ENCODE data around the gene TLE3.

The TLE3 gene

DNA sequence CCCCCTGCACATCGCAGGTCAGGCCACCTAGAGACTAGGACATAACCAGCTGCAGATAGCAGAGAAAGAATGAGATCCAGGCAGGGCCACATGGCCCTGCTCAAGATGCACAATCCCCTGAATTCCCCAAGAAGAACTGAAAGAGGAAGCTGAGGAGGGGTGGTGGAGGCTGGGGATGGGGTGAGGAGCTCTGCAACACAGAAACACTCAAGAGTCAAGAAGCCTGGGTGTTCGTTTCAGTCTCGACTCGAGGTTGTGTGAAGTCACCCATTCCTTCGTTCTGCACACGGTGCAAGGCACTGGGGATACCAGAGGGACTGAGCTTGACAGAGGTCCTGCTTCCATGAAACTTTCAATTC, 62.0 kb downstream of the TLE3 start:
- TF ChIP-seq, protein P1, sequence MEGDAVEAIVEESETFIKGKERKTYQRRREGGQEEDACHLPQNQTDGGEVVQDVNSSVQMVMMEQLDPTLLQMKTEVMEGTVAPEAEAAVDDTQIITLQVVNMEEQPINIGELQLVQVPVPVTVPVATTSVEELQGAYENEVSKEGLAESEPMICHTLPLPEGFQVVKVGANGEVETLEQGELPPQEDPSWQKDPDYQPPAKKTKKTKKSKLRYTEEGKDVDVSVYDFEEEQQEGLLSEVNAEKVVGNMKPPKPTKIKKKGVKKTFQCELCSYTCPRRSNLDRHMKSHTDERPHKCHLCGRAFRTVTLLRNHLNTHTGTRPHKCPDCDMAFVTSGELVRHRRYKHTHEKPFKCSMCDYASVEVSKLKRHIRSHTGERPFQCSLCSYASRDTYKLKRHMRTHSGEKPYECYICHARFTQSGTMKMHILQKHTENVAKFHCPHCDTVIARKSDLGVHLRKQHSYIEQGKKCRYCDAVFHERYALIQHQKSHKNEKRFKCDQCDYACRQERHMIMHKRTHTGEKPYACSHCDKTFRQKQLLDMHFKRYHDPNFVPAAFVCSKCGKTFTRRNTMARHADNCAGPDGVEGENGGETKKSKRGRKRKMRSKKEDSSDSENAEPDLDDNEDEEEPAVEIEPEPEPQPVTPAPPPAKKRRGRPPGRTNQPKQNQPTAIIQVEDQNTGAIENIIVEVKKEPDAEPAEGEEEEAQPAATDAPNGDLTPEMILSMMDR (IDR thresholded peaks at IDR 0.05; ENCODE audit: control insufficient read depth, extremely low read depth, insufficient read depth): no peak
- H3K4me3 ChIP-seq (ENCODE audit: low read depth, low read length): no peak overlapping the region

DNA sequence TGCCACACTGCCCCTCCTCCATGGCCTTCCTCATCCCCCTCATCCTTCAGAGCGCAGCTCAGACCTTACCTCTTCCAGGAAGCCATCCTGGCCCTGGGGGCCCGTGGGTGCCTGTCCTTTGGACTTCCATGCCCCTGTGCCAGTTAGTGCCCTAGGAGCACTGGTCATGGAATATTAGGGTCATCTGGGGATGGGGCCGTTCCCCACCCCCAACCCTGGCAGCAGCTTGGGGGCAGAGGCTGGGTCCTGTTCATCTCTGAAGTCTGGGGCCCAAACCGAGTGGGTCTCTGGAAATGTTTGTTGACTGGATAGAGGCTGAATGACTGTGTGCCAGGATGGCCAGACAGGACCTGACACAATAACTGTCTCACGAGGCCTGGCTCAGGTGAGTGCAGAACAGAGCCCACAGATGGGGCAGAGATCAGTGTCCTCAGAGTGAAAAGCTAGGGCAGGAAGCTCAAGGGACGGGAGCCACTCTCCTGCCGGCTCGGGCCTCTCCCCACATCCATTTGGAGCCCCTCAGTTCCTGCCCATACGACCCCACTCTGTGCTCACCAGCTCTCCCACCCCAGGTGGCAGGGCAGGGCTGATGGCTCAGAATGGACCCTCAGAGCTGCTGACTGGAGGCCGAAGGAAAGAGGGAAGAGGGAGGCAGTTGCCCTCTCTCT, 62.5 kb downstream of the TLE3 start:
- DNase-seq (ENCODE audit: low read depth): no peak
- no peak overlapping the region for H3K4me3 ChIP-seq (ENCODE audit: low read depth, low read length)
- TF ChIP-seq, protein P1 (IDR thresholded peaks at IDR 0.05; ENCODE audit: control insufficient read depth, extremely low read depth, insufficient read depth): no peak

More for the DNA sequence above, 62.0 kb downstream of the TLE3 start:
- DNase-seq (ENCODE audit: low read depth): no peak

DNA sequence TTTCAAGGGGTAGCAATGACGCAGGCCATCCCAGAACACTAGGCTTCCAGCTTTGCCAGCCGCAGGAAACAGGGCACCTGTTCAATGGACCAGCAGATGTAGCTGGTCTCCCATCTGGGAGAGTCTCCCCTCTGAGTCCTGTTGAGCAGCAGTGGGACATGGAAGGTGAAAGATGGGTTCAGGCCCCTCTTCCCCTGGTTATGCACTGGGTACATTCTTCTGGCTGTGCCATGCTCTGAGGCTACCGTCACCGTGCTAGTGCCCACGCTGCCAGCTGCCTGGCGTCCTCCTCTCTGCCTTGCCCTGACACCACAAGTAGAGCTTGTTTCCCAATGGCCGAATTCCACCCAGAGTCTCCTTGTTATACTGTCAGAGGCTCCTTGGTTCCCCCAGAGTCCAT, 63.1 kb downstream of the TLE3 start:
- no peak for DNase-seq (ENCODE audit: low read depth)
- no peak overlapping the region for H3K4me3 ChIP-seq (ENCODE audit: low read depth, low read length)
- TF ChIP-seq, protein P1 (IDR thresholded peaks at IDR 0.05; ENCODE audit: control insufficient read depth, extremely low read depth, insufficient read depth): no peak

DNA sequence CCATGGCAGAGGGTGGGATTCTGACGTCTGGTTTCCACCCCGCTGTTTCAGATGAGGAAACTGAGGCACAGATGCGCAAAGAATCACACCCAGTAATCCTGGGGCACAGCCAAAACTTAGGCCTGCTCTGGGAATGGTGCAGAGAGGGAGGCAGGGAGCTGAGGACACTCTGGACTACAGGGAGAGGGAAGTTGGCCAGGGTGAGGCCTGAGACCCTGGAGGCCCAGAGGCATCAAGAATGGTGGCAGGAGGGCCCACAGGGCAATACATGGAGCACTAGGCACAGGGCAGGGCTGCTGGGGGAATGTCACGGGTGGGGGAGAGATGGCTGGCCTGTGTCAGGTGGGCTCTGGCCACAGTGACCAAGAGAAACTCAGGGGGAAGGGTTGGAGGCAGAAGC, 63.6 kb downstream of the TLE3 start:
- TF ChIP-seq, protein P1 (IDR thresholded peaks at IDR 0.05; ENCODE audit: control insufficient read depth, extremely low read depth, insufficient read depth): no peak
- no peak for DNase-seq (ENCODE audit: low read depth)
- H3K4me3 ChIP-seq (ENCODE audit: low read depth, low read length): no peak overlapping the region

DNA sequence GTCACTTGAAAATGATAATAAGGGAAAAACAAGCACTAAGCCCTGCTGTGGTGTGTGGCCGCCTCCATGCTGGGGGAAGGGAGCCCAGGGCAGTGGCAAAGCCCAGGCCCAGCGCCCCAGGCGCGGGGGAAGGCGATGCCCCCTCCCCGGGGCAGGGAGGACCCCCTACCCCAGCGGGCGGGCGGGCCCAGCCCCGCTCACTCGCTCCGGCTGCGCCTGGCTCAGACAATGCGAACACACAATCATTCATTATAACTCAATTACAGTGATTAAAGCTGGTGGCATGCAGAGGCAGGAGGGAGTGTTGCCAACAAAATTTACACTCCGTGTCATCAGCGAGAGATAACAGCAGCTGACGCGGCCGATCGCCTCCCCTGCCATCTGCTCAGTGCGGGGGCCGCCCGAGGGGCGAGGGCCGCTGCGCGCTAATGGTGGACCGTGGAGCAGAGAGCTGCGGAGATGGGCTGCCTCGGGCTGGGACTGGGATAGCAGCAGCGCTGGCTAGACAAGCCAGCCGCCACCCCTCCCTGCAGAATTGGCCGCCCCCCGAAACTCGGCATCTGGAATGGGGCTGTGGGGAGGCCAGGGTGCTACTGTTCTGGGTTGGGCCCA, 64.1 kb downstream of the TLE3 start:
- no peak overlapping the region for H3K4me3 ChIP-seq (ENCODE audit: low read depth, low read length)
- TF ChIP-seq, protein P1 (IDR thresholded peaks at IDR 0.05; ENCODE audit: control insufficient read depth, extremely low read depth, insufficient read depth): no peak
- DNase-seq (ENCODE audit: low read depth): no peak

DNA sequence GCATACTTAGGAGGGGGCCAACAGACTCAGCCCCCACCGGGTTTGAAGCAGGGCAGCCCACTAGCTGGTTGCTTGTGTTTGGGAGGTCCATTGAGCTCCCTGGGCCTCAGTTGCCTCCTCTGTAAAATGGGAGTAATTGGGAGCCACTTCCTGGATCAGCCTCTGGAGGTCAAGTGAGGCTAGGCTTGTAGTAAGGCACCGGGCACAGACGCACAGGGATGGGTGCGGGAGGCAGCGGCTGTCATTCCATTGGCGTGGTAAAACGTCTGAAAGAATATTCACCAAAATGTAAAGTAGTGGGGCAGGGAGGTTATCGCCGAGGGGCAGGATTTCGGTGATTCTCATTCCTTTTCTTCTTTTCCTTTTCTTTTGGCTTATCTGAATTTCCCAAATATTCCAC, 64.6 kb downstream of the TLE3 start:
- TF ChIP-seq, protein P1 (IDR thresholded peaks at IDR 0.05; ENCODE audit: control insufficient read depth, extremely low read depth, insufficient read depth): no peak
- no peak overlapping the region for H3K4me3 ChIP-seq (ENCODE audit: low read depth, low read length)

DNA sequence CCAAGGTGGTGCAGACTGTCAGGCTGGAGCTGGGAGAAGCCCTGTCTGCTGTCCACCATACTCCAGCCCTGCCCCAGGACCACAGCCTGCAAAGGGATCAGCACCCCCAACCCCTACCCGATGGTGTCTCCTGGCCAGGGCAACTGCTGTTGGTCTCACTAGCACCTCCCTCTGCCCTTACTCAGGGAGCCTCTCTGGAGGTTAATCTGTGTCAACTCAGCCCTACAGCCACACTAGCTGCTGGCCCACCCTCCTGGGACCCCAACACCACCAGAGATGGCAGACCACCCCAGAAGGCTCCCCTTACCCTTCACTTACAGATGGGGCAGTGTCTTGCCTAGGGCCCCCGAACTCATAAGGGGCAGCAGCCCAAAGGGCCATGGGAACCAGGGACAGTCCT, 65.2 kb downstream of the TLE3 start:
- H3K4me3 ChIP-seq (ENCODE audit: low read depth, low read length): no peak overlapping the region
- TF ChIP-seq, protein P1 (IDR thresholded peaks at IDR 0.05; ENCODE audit: control insufficient read depth, extremely low read depth, insufficient read depth): no peak
- no peak for DNase-seq (ENCODE audit: low read depth)

More for the DNA sequence above, 64.6 kb downstream of the TLE3 start:
- DNase-seq (ENCODE audit: low read depth): no peak

All from LNCaP clone FGC (cell line).